Measurements from ENCODE around the gene SMARCD3.

Gene SMARCD3

DNA sequence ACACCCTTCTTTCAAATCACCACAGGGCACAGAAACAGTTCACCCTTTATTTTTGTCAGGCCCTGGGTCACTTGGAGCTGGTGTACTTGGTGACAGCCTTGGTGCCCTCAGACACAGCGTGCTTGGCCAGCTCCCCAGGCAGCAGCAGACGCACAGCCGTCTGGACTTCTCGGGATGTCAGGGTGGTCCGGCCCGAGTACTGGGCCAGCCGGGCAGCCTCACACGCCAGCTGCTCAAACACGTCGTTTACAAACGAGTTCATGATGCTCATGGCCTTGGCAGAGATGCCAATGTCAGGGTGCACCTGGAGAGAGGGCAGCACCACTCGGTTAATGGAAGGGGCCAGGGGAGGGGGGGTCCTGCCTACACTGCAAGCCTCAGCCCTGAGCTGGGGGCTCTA lies 40.7 kb downstream of the SMARCD3 start:
- no peak for DNase-seq

DNA sequence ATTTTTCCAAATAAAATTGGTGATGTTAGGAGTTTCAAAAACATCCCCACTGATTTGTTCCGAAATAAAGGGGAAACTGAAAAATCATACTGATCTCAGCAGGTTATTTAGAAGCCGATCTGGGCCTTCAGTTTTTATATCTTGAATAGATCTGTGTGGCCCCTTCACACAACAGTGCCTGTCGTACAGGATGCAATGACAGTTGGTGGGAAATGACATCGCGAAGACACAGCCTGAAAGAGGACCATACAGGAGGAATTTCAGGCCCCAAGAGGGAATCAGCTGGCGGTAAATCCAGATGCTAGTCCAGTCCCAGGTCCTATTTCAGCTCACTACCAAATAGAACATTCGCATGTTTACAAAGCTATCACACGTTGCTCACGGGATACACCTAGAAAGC lies 41.2 kb downstream of the SMARCD3 start:
- DNase-seq = no peak

DNA sequence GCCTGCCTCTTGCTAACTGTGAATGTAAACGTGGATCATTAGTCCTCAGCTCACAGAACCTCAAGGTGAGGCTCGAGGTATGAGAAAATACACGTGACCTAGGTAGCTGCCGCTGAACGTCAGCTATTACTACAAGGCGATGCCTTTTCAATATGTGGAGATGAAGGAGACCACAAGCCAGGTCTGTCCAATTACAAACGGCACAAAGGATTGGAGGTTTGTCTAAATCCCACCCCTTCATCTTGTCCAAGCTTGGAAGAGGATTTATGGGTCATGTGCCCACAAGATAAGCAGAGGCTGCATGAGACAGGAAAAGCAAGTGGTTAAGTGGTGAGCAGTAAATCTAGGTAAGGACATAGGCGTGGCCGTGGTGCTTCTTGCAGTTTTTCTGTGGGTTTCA lies 41.6 kb downstream of the SMARCD3 start:
- no peak for DNase-seq

DNA sequence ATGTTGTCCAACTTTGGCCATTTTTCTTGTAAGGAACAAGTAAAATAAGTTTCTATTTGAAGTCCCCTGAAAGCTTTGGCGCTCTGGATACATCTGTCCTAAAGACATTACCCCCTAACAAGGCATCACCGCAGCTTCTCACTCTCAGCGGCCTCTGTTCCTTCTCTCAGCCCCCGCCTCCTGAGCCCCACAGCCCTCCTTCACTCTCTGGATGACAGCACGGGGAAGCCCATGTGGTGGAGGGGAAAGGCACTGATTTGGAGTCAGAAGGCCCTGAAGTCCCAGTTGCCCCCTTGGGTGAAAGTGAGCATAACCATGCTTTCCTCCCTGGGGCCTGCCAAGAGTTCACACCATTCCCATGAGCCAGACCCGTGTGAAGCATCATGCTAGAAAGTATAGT lies 42.8 kb downstream of the SMARCD3 start:
- DNase-seq = no peak

DNA sequence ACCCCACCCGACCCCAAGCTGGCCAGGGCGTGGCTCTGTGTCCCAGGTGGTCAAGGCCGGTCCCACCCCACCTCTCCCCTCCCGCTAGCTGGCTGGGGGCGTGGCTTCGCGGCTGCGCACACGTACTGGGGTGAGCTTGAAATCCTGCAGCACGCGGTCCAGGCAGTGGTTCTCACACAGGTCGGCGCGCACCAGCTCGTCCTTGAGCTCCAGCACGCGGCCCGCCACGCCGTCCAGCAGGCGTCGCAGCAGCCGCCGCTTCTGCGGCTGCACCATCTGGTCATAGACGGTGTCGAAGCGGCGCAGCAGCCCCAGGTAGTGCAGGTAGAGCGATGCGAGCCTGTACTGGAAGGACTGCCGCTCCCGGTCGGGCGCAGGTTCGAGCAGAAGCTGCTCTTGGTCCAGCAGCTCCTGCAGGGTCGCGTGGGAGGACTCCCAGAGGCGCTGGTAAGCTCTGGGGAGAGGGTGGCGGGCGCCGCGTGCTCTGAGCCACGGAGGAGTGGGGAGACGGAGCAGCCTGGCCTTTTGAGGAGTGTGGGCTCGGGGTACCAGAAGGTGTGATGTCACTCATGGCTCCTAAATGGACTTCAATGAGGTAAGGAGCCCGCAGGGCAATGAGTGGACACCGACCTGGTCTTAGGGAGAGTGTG lies 44.0 kb downstream of the SMARCD3 start:
- DNase-seq = no peak

DNA sequence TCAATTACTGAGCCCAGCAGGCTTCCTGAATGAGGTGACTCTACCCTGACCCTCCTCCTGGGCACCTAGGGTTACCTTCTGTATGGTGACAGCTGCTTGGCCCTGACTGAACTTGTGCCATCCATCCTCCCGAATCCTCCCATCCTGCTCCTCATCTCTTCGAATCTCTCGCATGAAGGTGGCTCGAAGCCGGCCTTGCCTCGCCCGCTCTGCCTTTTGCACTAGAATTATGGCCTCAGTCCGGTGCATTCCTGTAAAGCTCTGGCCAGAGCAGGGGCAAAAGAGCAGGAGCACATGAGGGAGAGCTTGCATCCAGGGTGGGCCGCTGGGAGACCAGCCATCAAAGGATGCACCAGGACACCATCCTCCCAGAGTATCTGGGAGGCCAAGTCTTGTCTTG lies 45.7 kb downstream of the SMARCD3 start:
- no peak for DNase-seq

DNA sequence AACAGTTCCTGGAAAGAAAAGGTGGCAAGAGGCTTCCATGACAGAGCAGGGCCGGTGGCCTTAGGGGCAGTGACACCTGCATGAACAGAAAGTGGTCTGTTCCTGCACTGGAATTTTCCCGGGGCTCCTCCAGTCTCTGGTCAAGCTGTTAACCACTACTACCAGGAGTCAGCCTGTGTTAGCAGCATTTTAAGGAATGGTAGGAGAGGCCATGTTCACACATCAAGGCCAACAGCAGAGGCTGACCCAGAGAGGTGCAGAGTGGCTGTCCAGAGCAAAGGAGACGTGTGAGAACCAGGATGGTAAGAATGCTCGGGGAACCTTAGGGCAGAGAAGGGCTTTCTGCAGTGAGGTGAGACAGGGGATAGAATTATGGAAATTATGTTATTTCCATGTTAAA lies 46.7 kb downstream of the SMARCD3 start:
- DNase-seq = no peak

- no peak for DNase-seq
Measured at GRCh38 chr7:151201344-151201743, 47.1 kb downstream of the SMARCD3 start.

DNA sequence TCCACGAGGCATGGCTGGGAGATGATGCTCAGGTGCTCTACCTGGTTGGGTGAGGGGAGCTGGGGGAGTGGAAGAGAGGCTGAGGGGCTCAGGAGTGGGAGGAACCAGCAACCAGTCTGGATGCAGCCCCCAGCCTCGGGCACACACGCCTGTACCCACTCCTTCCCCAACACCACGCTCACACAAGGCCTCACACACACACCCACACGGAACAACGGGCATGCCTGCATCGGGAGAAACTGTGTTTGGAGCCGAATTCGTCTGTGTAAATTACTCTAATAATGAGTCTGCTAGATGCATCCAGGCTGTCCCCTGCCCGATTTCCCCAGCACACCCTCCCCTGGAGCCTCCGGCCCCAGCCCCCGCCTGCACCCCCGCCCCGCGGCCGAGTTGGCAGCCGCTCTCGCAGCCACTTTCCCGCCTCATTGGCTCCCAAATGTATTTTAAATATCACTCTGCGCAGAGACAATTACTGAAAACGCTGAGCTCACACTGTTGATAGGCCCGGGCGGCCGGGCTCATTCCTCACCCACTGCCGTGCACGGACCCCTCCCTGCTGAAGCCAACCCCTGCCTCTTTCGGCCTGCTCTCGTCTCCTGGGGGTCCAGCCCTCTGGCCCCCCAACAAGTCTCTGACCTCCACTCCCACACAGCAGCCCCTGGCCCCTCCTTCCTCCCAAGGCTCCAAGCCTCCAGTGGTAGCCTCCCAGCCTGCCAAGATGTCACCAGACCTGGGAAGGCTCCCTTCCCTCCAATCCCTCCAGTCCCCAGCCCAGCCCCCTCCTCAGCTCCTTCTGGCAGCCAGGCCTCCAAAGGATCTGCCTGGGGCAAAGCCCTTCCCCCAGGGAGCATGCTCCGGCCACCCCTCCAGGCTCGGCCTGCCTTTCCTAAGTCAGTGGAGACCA lies 49.3 kb downstream of the SMARCD3 start:
- DNase-seq = no peak

DNA sequence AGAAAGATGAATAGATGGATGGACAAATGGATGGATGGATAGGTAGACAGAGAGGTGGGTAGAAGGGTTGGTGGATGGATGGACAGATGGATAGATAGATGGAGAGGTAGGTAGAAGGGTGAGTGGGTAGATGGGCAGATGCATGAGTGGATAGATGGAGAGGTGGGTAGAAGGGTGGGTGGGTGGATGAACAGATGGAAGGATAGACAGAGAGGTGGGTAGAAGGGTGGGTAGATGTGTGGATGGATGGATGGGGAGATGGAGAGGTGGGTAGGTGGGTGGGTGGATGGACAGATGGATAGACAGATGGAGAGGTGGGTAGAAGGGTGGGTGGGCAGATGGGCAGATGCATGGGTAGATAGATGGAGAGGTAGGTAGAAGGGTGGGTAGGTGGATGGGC lies 50.6 kb downstream of the SMARCD3 start:
- DNase-seq = no peak

DNA sequence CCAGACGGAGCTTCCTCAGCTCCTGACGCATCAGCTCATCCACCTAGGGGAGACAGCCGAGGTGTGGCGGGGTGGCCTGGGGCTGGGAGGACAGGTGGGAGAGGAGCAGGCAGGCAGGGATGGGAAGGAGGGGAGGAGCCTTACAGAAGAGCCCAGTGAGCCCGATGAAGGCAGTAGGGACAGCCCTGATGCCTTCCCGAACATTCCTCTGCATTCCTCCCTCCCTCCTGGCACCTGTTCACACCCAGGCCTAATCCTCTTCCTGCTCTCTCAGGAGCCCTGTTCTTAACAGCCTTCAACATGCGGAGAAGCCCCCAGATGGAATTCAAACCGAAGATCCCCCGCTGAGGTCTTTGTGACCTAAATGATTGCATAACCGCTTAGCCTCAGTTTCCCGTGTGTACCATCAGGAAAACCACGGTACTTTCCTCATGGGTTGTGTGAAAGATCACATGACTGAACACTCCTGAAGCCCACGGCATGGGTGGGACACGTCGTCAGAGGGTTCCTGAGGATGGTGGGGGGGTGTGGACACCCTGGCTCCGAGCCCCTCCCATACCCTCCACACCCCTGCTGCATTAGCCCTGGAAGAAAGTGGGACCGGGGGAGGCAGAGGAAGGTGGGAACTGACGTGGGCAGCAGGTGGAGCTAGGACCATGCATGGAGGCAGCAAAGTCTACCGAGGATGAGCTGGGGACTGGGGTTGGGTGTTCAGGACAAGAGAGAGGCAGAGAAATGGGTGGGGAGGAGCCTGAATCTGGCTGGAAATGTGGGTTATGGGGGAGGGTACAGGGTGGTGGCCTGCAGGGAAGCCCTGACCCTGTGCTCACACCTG lies 52.7 kb downstream of the SMARCD3 start:
- no peak for DNase-seq

GRCh38 chr7:151194188-151194587 lies 54.3 kb downstream of the SMARCD3 start:
- DNase-seq = no peak

DNA sequence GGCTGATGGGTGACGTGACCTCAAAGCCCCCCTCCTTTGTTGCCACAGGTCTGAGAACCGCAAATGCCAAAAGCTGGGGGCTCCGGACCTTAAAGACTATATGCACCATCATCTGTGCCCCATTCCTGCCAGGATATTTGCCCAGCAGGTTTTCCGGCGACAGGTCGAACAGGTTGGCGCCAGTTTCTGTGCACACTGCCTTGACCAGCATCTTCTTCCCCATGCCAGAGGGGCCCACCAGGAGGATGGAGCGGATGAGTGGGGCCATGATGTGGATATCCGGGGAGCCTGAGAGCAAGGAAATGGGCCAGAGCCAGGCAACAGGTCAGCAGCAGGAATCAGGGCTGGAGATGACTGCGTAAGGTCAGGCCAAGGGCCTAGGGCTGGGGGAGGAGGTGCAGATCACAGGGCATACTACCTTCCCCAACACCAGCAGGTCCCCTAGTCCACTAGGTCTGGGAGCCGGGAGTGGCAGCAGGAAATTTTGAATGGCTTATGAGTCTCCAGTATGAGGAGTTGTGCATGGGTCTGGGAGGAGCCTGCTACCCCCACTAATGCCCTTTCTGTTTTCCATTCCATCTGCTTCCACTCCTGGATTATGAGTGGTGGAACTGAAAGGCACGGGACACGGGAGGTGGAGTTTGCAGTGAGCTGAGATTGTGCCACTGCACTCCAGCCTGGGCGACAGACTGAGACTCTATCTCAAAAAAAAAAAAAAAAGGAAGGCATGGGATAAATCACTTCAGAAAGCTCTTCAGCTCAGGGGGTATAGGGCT lies 55.1 kb downstream of the SMARCD3 start:
- DNase-seq = no peak

DNA sequence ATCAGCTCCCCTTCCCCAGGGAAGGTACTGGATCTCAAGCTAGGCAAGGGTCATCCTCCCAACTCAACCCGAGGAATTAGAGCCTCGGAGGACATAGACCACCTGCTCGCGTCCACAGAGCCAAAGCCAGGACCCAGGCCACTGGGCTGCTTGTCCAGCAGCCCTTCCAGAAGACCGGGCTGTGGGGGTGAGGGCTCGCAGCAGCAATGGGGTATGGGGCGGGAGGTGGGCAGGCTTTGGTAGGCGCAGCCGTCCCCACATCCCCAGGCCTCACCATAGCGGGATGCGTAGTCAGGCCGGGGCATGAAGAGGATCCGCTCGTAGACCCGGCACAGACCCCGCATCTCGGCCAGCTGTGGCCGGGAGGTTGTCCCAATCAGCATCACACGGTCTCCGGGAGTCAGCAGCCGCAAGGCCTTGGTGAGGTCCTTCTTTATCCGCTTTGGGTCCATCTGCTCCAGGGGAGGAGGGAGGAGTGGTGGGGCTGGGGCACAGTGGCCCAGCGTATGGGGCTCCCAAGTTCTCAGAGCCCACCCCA lies 56.4 kb downstream of the SMARCD3 start:
- no peak for DNase-seq

GRCh38 chr7:151191544-151191943 lies 57.0 kb downstream of the SMARCD3 start:
- DNase-seq = no peak

DNA sequence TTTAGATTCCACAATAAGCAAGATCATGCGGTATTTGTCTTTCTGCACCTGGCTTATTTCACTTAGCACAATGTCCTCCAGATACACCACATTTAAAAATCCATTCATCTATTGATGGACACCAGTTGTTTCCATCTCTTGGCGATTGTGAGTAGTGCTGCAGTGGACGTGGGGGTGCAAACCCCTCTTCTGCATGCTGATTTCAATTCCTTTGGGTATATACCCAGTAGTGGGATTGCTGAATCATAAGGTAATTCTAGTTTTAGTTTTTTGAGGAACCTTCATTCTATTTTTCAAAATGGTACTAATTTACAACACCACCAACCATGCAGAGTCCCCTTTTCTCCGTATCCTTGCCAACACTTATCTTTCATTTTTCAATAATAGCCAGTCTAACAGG lies 59.5 kb downstream of the SMARCD3 start:
- no peak for DNase-seq
